Suppressor macrophage (primary cell): ENCODE data around the gene GOLGA3.
"Not testable (repeated sequence)": the region's sequence is repeated elsewhere in the genome, so short reads cannot be mapped to it uniquely, and the experiment has no call there.

Experiments
- DNase-seq, 4 experiments: peaks; one replicate each; pipeline ENCODE4 v3.0.0-alpha.2; 2020 to 2022

GOLGA3 gene

DNA sequence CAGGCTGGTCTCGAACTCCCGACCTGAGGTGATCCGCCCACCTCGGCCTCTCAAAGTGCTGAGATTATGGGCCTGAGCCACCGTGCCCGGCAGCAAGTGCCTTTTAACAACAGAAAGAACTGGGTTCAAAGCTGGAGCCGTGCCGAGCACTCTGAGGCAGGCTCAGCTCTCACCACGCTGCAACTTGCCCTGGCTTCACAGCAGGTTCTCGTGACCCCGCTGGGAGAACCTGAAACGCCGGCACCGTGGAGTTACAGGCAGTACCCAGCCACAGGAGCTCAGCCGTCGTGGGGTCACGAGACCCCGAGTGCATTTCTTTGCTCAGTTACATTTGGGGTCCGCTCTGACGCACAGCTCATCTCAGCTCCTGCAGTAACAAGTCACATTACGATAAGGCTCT lies 14.4 kb downstream of the GOLGA3 start:
- no peak for DNase-seq

DNA sequence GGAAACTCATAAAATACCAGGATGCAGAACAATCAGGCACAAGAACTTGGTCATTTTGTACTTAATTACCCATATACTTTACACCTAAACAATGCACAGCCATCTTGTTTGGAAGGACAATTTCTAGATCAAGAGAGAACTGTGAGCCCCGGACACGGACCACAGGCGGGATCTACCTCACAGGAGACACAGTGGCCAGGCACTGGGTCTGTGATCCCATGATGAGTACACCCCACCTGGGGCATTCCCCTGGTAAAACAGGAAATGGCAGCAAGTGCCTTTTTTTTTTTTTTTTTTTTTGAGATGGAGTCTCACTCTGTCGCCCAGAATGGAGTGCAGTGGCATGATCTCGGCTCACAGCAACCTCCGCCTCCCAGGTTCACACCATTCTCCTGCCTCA lies 15.2 kb downstream of the GOLGA3 start:
- DNase-seq: no peak

DNA sequence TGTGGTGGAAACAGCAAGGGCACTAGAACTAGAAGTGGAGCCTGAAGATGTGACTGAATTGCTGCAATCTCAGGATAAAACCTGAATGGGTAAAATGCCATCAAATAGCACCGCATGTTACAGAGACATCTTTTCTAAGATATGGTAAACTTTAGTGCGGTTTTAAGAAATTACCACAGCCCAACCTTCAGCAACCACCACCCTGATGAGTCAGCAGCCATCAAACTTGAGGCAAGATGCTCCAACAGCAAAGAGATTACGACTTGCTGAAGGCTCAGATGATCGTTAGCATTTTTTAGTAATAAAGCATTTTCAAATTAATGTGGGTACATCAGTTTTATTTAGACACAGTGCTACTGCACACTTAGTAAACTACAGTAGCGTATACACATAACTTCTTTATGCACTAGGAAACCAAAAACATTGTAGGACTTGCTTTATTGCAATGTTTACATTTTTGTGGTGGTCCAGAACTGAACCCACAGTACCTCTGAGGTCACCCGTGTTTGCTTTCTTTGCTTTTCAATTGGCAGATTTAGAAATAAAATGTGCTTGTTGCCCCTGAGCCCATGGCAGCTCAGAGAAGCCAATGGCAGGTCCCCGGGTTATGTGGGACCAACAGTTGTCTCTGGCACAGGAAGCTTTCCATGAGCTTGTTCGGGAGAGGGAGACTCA lies 15.9 kb downstream of the GOLGA3 start:
- no peak for DNase-seq

DNA sequence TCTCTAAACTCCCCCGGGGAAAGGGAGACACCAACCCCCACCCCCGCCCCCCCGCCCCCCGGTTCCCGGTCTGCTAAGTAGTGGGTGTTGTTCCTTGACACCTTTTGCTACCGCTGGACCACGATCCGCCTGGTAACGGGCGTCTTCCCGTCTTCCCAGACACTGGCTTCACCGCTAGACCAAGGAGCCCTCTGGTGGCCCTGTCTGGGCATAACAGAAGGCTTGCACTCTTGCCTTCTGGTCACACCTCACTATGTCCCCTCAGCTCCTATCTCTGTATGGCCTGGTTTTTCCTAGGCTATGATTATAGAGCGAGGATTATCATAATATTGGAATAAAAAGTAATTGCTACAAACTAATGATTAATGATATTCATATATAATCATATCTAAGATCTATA lies 19.3 kb downstream of the GOLGA3 start:
- peak; percentile 26 to 43 (median 34) for DNase-seq

DNA sequence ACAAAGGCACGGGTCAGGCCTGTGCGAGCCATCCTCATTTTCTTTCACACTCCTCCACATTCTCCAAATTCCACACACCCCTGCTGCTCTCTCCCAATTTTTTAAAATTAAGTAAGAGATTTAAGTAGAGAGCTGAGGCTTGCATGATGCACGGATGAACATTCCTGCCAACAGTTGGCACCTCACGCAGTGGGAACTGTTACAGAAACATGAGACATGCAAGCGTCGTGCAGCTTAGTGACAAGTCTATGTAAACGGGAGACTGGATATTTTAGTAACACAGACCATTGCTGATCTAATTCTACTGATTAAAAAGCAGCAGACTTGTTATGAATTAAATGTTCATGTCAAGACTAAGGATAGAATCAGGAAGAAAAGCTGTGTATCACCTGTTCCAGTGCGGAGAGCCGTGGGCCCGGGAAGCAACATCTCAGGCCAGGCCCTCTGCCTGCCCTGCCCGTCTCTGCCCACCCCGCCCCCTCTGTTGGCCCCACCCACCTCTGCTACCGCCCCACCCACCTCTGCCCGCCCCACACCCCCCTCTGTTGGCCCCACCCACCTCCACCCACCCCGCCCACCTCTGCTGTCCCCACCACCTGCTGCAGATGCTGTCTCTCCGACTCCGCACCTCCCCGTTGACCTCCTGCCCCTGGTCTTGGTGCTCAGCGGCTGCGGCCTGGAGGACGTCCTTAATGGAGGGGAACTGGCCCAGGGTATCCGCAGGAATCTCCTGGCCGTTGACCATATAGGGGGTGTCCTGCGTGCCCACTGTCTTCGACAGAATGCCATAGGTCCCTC lies 21.2 kb downstream of the GOLGA3 start:
- DNase-seq: no peak

DNA sequence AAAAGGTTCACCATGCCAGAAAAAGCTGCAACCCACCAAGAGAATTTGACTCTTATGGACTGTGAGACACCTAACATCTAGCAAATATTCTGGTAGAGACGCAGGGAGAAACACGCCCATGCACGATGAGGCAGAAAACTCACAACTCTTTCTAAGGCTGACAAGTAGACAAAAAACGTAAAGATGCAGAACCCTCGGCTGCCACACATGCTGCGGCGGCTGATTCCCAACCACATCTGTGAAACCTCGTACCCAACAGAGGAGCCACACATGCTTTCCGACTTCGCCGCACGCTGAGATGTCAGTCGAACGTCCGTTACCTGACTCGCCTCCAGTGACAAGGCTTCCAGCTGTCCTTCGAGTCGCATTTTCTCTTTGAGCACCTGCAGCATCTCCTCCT lies 21.8 kb downstream of the GOLGA3 start:
- DNase-seq: no peak

DNA sequence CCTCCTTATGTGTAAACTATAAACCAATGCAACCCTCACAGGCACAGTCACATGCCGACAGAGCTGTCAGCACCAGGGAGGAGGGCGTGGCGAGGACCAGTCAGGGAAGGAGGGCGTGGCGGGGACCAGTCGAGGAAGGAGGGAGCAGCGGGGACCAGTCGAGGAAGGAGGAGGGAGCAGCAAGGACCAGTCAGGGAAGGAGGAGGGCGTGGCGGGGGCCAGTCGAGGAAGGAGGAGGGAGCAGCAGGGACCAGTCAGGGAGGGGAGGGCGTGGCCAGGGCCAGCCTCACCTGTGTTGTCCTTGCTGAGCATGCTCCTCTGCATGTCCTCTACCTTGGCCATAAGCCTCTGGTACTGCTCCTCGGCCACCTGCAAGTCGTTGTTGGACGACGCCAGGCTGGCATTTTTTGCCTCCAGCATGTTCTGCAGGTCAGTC lies 24.2 kb downstream of the GOLGA3 start:
- DNase-seq: no peak

DNA sequence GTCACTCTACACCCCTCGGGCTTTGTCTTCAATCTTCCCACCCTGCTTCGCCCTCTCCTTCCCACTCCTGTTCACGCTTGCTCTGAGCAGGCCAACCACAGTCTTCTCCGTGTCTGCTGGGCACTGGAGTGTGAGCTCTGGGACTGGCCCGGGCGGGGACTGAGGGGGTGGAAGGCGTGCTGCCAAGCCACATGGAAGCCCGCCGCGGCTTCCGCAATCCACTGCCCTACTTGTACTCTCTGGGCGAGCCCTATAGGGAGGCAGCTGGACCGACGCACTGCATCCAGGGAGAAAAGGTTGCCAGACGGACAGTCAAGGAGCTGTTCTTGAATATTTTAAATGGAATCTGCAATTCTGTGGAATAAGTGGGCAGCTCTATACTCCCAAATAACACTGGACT lies 24.8 kb downstream of the GOLGA3 start:
- no peak for DNase-seq

DNA sequence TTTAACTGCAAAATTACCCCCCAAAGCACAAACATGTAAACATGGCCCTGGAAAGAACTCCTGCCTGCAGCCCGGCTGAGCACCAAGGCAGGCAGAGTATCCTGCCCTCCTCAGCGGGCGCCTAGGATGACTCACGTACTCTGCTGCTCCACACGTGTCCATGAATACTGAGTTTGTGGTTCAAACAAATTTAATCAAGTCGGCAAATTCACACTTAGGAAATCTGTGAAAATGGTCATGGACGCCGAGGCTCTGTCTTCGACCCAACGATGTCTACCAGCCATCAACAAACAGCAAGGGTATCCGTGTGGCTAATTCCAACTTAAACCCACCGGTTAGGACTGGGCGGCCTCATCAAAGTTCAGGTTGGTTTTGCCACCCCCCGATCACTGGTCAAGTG lies 25.5 kb downstream of the GOLGA3 start:
- DNase-seq: no peak

DNA sequence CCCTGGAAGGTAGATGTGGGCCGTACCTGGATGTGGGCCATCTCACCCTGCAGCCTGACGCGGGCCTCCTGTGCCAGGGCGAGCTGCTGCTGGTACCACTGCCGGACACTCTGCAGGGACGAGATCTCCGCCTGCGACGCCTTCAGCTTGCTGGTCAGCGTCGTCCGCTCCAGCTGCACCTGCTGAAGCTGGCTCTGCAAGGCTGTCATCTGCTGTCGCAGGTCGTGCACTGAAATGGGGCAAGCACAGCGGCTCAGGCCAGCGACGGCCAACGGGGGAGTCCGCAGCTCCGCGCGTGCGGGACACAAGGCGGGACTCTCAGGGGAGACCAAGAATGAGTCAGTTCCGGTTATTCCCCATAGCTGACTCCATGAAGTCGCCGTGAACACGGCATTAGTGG lies 26.9 kb downstream of the GOLGA3 start:
- no peak for DNase-seq

DNA sequence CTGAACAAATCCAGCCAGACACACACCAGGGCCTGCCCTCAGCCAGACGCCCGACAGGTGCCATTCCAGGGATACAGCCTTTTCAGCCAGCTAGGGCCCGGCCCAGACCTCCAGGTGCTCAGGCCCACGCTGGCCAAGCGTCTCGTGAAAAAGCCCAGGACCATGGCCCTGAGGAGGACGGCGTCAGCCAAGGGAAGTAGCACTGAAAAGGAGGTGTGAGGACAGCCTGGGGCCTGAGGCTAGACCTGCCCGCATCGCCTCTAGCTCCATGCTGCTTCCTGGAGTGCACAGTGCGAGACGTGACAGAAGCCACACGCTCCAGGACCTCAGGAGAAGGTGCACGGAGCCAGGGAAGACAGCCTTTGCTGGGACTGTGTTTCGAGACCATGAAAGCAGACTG lies 29.8 kb downstream of the GOLGA3 start:
- DNase-seq: no peak

DNA sequence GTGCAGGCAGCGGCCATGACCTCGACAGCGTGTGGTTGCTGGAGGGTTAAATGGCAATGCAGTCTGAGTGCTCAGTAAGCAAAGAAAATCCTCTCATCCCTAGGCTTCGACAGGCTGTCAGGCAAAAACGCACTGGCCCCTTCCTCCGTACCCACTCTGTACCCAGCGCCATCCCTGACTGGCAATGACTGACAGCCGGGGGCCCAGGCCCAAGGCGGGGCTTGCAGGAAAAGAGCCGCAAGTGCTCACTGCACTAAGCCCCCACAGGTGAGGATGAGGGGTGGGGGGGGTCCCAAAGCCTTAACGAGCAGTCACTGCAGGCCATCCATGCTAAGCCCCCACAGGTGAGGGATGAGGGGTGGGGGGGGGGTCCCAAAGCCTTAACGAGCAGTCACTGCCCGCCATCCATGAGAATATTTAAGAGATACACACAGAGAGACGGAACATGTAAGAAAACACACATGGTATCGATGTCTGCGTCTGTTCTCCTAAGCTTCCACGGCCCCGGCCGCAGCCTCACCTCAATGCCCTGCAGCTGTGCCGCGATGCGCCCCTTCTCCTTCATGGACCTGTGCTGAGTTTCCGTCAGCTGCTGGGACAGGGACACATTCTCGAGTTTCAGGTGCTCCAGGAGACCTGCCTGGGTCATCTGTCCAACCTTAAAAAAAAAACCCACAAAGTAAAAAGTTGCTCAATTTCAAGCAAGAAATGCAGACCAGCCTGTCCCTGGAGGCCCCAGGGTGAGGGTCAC lies 30.7 kb downstream of the GOLGA3 start:
- no peak for DNase-seq

DNA sequence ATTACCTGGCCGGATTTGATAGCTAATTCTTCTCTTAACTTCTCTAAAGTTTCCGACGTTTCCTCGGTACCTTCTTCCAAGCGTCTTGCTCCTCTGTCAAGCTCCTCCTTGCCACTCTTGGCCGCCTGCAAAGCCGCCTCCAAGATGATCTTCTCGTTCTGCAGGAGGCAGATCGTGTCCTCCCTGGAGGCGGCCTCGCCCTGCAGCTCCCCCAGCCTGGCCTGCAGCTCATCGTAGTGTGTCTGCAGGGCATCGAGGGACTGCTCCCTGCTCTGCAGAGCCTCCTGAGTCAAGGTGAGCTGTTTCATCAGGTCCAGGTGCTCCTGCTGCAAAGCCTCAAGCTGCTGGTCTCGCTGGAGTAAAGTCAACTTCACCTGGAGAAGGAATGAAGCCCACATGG lies 32.8 kb downstream of the GOLGA3 start:
- no peak for DNase-seq

DNA sequence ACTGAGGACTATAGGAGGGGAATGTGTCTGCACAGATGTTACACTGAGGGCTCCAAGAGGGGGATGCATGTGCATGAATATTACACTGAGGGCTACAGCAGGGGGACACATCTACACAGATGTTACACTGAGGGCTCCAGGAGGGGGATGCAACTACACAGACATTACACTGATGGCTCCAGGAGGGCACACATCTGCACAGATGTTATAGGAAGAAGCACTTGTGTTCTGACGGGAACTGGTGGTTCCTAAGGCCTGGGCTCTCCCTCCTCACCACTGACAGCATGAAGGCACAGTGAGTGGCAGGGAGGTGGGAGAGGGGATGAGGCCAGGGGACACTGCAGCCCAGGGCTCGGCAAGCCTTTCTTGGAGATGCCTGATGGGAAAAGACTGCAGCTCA lies 36.7 kb downstream of the GOLGA3 start:
- not testable (repeated sequence) for DNase-seq

DNA sequence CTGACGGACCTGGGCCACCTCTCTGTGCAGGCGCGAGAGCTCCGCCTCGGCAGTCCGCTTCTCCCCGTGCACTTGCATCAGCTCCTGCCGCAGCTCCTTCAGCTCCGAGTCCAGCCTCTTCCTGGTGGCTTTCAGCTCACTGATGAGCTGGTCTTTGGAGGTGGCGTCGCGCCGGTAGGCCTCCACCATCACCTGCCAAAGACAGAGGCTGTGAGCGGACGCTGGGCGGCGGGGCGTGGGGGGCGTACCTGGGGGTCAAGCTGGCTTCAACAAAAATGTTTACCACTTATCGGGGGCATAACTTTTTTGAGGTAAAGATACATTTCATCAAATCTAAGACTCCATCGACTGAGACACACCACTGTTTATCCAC lies 39.6 kb downstream of the GOLGA3 start:
- DNase-seq: no peak

DNA sequence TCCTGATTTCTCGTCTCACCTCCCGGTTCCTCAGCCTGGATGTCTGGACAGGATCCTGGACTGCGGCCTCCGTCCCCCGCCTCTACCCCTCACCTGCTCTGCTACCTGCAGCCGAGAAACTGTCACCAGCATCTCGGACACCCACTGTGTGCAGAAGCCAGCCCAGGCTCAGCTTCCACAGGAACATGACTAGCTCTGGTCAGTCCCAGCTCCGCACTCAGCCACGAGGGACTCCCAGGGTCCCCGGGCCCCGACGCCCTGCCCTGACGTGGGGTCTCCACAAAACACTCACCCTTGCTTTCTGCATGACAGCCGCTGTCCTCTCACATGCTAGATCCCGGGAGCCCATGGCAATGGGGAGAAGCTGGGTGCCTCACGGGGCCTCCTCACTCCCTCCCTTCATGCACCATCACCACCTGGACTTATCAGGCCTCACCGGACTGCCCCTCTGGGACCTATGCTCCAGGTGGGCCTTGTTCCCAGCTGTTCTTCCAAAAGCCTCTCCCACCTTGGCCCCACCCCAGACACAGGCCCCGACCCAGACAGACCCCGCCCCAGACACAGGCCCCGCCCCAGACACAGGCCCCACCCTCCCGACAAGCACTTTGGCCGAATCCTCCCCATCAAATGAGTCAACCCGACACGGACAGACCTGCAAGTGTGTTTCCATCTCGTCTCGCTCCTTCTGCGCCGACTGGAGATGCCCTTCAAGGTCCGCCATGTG lies 40.1 kb downstream of the GOLGA3 start:
- no peak for DNase-seq

DNA sequence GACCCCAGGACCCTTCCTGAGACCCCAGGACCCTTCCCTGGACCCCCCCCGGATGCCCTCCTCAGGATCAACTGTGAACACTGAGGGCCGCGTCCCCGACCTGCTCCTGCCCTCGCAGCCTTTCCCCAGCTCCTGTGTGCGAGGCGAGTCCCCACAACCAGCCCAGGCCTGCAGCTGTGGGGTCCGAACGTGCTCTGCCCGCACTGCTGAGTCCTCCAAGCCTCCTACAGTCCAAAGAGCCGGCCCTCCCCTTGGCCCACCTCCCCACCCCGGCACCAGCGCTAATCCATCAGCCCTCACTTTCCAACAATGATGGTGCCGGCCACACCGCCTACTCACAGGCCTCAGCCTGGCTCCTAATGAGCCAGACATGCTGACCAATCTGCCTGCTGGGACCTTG lies 40.8 kb downstream of the GOLGA3 start:
- no peak for DNase-seq

DNA sequence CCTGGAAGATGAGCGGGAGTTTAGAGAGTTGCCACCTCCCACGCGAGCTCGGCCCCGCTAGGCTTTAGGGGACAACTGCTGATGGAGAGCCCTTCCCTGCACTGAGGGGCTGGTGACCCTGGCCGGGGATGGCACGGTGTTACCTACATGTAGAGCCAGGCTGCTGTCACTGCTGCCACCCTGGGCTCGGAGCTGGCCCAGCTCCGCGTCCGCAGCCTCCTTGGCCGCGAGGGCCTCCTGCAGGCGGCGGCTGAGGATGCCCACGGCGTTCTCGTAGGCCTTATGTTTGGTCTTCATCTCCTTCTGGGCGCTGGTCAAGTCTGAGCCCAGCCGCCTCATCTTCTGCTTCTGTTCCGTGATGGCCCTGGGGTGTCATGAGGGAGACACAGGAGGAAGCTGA lies 42.5 kb downstream of the GOLGA3 start:
- no peak for DNase-seq

DNA sequence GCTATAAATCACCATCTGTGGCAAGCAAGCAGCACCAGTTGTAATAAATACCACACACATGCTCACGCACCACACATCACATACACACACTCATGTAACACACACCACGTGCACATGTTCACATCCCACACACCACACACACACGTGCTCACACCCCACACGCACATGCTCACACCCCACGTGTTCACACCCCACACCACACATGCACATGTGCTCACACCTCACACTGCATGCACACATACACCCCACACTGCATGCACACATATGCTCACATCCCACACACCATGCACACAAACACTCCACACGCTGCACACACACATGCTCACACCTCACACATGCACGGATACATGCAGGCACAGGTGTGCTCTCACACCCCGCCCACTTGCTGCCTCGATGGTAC lies 44.1 kb downstream of the GOLGA3 start:
- no peak for DNase-seq

DNA sequence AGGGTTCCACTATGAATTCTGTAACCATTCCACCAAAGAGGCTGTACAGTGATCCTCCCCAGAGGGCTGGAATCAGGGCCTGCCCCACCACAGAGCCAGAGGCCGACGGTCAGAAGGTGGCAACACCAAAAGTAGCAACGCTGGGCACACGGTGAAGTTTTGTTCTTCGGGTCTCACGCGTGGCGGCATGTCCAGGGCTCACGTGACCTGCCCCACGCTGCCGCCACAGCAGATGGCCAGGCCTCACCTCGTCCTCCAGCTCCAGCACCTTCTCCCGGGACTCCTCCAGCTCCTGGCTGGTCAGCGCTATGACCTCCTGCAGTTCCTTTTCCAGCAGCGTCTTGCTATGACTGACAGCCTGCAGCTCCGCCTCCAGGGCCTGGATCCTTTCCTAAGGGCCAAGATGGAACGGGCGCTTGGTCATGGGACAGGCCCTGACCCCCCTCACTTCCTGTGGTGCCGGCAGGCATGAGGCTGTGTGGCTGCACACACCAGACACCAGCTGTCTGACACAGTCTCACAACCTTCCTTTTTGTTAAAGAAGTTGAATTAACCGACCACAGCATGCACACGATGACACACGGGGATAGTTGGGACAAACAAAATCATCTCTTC lies 44.6 kb downstream of the GOLGA3 start:
- peak; percentile 56 to 89 (median 78) for DNase-seq

DNA sequence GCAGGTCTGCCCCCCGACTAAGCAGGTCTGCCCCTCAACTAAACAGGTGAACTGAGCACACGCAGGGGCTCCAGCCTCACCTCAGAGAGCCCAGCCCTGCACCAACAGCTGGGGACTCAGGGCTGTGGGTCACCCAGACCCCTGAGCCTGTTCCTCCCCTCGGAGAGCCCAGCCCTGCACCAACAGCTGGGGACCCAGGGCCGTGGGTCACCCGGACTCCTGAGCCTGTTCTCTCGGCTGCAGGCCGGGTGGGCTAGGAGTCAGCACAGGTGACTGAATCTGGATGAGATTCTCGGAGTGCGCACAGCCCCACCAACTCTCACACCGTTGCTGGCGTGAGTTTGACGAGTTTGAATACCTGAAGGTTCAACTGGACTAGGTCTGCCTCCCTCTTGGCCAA lies 46.7 kb downstream of the GOLGA3 start:
- DNase-seq: no peak

DNA sequence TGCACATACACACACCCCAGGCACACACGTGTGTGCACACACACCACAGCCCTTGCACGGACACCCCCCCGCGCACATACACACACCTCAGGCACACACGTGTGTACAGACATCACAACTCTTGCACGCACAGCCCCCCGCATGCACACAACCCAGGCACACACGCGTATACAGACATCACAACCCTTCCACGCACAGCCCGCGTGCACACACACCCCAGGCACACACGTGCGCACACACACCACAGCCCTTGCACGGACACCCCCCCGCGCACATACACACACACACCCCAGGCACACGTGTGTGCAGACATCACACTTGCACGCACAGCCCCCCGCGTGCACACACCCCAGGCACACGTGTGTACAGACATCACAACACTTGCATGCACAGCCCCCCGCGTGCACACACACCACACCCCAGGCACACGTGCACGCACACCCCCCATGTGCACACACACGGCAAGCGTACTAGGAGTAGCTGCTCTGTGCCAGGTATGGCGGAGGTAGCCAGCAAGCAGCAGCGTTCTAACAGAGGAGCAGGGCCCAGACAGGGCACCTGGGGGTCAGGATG lies 48.8 kb downstream of the GOLGA3 start:
- DNase-seq: no peak
